Middle frontal gyrus (tissue), 1 donor: ENCODE results near the gene BRICD5.

Source experiments
- DNase-seq: peaks from one replicate; pipeline ENCODE4 v3.0.0-alpha.2; 2015; ENCODE audit warnings: low spot score; ENCODE audit errors: extremely low spot score

Gene BRICD5

DNA sequence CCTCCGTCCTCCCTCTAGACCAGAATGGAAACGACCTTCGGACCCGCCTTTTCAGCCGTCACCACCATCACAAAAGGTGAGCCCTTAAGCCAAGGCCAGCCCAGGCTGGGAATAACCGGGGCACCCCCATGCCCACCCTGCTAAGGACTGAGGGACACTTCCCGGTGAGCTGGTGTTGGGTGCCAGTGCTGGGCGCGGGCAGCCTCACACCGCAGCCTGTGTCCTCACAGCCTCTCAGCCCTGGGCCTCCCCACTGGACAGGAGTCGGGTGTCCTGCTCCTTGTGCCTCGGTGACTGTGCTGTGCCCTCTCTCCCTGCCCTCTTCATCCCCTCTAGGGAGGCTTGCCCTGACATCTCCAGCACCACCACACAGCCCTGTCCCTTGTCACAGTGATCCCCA is 44.8 kb downstream of the BRICD5 start:
- DNase-seq: no peak

DNA sequence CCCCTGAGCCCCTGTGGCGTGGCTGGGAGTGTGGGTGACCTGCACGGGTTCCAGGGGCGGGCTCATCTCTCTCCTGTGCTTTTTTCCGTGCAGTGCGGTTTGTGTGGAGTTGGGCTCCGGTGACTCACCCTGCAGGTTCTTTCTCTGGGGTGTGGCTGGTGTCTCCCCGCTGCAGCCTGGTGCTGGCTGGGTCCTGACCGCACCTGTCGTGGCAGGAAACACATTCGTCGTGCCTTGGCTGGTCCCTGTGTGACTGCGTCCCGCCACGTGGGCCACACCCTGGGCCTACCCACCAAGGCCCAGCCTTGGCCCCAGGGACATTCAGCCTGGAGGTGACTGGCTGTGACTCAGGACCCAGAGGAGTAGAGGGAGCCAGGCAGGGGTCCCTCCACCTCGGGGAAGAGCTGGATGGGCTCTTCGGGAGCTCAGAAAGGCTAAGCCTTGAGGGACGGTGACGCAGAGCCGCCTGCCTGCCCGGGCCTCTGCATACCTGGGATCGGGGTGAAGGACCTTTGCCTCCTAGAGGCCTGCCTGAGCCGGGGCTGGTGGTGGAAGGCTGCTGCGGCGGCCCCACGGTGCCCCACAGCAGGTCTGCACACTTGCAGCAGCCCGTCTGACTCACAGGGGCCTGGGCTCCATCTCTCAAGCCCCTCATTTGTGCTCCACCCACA is 47.3 kb downstream of the BRICD5 start:
- no peak for DNase-seq

DNA sequence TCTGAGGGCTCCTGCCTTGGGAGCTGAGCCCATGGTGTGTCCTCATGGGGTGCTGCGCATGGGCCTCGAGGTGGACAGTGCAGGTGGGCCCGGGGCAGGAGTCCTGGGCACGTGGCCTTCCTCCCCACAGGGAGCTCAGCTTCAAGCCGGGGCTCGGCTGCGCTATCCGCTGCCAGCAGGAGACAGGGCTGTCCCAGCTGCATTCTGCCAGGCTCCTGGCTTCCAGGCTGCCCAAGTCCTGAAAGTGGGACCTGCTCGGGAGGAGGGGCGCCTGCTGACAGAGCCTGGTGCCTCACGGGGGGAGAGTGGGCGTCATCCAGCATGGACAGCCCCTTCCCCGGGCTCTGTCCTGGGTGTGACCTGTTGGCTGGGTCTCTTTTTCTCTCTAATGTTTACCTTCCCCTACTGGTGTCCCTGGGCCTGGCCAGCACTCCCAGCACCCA is 48.0 kb downstream of the BRICD5 start:
- no peak for DNase-seq

DNA sequence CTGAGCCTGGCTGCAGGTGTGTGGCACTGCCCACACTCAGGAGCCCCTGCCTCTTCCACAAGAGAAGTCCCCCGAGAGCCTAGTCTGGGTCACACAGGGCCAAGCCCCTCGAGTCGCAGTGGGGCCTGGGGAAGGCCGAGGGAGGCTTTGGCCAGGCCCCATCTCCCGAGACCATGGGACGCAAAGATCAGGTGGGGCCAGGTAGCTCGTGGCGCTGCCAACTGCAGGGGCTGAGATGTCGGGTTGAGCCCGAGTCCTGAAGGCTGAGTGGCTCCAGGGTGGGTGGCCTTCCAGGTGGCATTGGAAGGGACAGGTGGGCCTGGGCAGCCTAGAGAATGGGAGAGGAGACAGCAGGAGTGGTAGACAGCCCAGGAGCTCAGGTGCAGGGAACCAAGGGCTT is 48.8 kb downstream of the BRICD5 start:
- no peak for DNase-seq

DNA sequence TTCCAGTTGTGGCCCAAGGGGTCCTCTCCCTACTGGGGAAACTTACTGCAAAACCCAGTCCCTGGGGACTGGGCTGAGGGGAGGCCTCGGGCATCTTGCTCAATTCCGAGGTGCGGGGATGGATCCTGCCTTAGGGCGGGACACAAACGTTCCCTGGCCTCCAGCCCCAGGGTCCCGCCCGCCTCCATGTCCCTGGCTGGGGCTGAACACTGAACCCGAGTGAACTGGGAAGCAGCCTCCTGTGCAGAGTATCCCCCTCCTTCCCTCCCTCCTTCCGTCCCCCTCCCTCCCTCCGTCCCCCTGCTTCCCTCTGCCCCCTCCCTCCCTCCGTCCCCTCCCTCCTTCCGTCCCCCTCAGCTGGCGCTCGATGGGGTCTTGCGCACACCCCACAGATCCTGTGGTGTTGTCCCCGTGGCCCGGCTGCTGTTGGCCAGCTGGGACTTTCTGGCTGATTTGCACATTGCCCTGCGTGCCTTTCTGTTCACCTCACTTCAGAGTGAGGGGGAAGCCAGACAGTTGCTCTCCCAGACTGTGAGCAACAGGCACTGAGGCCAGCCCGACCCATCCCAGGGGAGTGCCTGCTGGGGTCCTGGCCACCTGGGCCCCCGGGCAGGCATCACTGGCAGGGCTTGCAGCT is 49.6 kb downstream of the BRICD5 start:
- DNase-seq: no peak
